BE2C (cell line): ENCODE results near the gene SRGAP1.

Experiments used
- DNase-seq: peaks from one replicate; pipeline ENCODE4 v3.0.0-alpha.2; 2020
- H3K27me3 ChIP-seq: fragments of 250-450 bp; sonication (Bioruptor Pico); 2 replicates; pipeline ENCODE4 v1.5.1; 2020; ENCODE audit warnings: mild to moderate bottlenecking
- H3K36me3 ChIP-seq: fragments of 250-450 bp; sonication (Bioruptor Pico); 2 replicates; pipeline ENCODE4 v1.5.1; 2020; ENCODE audit warnings: mild to moderate bottlenecking
- H3K4me1 ChIP-seq: fragments of 250-450 bp; sonication (Bioruptor Pico); 2 replicates; pipeline ENCODE4 v1.5.1; 2020
- H3K4me3 ChIP-seq: 2 replicates; pipeline ENCODE4 v1.5.1; 2011; ENCODE audit warnings: low read depth, low read length
- H3K9me3 ChIP-seq: fragments of 250-450 bp; sonication (Bioruptor Pico); 2 replicates; pipeline ENCODE4 v1.5.1; 2020
- TF ChIP-seq, protein P1 (sequence below): IDR thresholded peaks from 2 replicates; pipeline ENCODE4 v1.5.1; 2012; ENCODE audit warnings: mild to moderate bottlenecking, low read depth, low read length

SRGAP1 gene

DNA sequence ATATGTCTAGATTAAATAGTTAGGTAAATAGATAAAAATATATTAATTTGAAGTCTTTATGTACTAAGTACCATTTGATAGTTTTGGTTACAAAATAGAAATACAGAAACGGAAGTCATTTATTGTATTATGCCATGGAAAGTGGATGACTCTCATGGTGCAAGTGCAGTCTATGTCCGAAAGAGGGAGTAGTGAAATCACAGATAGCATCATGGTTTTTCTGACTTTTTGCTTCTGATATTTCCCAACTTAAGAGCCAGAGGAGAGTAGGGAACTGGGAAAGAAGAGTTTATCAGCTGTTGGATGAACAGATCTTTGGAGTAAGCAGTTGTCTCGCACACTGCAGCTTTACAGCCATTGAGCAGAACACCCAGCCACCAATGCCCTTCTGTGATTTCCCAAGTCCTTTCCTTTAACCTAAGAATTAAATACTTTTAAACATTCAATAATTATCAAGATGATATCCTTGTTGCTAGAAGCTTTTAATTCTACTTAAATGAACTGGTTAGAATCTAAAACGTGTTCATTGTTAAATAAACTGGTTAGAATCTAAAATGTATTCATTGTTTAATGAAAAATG lies 18.4 kb upstream of the SRGAP1 start:
- Histone ChIP-seq H3K27me3 (no peaks in the 10 kb centered on the region), H3K36me3 (no peaks in the 10 kb centered on the region), H3K4me1 (no peaks in the 10 kb centered on the region), H3K9me3 (no peaks in the 10 kb centered on the region), H3K4me3 (no peak overlapping the region)
- TF ChIP-seq, protein P1, sequence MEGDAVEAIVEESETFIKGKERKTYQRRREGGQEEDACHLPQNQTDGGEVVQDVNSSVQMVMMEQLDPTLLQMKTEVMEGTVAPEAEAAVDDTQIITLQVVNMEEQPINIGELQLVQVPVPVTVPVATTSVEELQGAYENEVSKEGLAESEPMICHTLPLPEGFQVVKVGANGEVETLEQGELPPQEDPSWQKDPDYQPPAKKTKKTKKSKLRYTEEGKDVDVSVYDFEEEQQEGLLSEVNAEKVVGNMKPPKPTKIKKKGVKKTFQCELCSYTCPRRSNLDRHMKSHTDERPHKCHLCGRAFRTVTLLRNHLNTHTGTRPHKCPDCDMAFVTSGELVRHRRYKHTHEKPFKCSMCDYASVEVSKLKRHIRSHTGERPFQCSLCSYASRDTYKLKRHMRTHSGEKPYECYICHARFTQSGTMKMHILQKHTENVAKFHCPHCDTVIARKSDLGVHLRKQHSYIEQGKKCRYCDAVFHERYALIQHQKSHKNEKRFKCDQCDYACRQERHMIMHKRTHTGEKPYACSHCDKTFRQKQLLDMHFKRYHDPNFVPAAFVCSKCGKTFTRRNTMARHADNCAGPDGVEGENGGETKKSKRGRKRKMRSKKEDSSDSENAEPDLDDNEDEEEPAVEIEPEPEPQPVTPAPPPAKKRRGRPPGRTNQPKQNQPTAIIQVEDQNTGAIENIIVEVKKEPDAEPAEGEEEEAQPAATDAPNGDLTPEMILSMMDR = peak; percentile 94
- peak; percentile 18 for DNase-seq

DNA sequence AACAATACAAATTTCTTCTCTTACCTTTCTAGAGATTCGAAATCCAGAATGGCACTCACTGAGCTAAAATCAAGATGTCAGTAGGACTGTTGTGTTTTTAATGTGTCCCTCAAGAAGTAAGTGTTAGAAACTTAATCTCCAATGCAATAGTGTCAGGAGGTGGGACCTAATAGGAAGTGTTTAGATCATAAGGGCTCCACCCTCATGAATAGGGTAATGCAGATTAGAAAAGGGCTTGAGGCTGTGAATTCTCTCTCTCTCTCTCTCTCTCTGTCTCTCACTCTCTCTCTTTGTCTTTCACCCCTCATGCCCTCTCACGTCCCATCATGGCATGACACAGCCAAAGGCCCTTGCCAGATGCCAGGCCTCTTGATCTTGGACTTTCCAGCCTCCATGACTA lies 15.6 kb upstream of the SRGAP1 start:
- Histone ChIP-seq H3K36me3 (no peaks in the 10 kb centered on the region), H3K9me3 (no peaks in the 10 kb centered on the region), H3K4me1 (no peaks in the 10 kb centered on the region), H3K4me3 (no peak overlapping the region), H3K27me3 (no peaks in the 10 kb centered on the region; the same call in 1 of the 2 replicates)
- no peak for DNase-seq
- TF ChIP-seq, protein P1 = no peak

DNA sequence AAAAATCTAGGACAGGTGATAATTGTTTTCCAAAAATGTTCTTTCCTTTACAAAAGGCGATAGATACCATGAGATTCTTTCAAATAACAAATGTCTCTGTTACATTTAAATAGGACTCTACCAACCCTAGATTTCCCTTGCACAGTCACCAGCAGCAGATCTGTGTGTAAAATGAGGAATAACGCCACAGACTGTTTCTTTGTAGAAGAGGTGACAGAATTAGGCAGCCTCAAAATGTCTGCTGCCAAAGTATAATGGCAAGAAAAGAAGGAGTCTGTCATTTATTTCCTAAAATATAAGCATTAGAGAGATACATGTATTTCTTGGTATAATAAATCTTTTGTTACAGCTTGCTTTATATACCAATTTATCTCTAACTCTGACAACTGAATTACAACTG lies 8.5 kb upstream of the SRGAP1 start:
- no peak for DNase-seq
- H3K4me3 ChIP-seq = no peak overlapping the region
- no peaks in the 10 kb centered on the region for H3K36me3 ChIP-seq
- H3K27me3 ChIP-seq = no peaks in the 10 kb centered on the region; the same call in 1 of the 2 replicates
- no peaks in the 10 kb centered on the region for H3K4me1 ChIP-seq
- TF ChIP-seq, protein P1 = no peak
- no peaks in the 10 kb centered on the region for H3K9me3 ChIP-seq

DNA sequence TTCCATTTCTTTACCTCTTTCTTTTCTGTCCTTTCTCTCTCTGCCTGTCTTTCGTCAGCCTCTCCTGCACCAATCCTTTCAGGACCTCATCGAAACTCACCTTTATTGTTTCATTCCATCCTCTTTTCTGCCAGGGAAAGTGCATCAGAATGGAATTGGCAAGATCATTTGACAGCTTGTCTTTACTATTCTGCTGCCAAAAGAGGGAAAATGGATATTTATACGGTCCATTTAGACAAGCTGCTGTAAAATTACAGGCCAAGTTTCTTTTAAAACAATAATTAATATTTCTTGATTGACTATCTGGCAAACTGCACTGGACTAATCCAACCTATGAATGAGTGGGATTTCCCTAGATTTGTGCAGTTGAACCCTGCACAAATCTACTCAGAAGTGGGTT lies 7.6 kb upstream of the SRGAP1 start:
- TF ChIP-seq, protein P1 = no peak
- H3K36me3 ChIP-seq = no peaks in the 10 kb centered on the region

DNA sequence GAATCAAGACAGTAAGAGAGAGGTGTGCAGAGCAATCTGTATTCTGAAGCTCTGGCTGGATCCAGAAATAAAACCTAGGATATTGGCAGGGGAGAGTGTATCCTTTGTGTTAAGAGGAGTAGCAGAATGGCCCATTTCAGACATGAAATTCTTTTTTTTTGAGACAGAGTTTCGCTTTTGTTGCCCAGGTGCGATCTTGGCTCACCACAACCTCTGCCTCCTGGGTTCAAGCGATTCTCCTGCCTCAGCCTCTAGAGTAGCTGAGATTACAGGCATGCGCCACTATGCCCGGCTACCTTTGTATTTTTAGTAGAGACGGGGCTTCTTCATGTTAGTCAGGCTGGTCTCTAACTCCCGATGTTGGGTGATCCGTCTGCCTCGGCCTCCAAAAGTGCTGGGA lies 6.1 kb upstream of the SRGAP1 start:
- Histone ChIP-seq H3K27me3 (no peaks in the 10 kb centered on the region), H3K4me3 (no peak overlapping the region), H3K4me1 (no peaks in the 10 kb centered on the region), H3K9me3 (no peaks in the 10 kb centered on the region), H3K36me3 (no peaks in the 10 kb centered on the region)
- no peak for DNase-seq
- TF ChIP-seq, protein P1 = no peak

More for the DNA sequence above, 7.6 kb upstream of the SRGAP1 start:
- no peaks in the 10 kb centered on the region for H3K4me1 ChIP-seq
- no peaks in the 10 kb centered on the region for H3K9me3 ChIP-seq
- DNase-seq = no peak
- no peak overlapping the region for H3K4me3 ChIP-seq
- H3K27me3 ChIP-seq = no peaks in the 10 kb centered on the region; the same call in 1 of the 2 replicates

DNA sequence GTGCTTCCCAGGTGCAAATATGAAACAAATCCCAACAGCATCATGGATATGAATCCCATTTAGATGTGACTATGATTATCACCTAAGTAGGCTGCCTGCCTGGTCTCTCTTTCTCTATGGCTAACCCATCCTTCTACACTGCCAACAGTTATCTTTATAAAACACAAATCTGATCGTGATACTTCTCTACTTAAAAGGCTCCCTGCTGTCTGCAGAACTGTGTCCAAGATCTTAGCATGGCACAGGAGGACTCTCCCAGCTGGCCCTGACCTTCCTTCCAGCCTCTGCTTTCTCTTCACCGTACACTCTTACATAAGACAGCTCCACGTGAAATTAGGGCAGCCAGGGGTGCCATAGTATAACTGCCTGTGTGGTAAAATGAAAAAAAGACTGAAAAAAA lies 3.5 kb upstream of the SRGAP1 start:
- no peak for DNase-seq
- Histone ChIP-seq H3K27me3 (no peaks in the 10 kb centered on the region), H3K9me3 (no peaks in the 10 kb centered on the region), H3K4me1 (no peaks in the 10 kb centered on the region), H3K36me3 (no peaks in the 10 kb centered on the region), H3K4me3 (no peak overlapping the region)
- TF ChIP-seq, protein P1 = no peak
